IMR-90 (cell line): ENCODE data around the gene KCNQ2. TPM values are rescaled to one million over a fixed set of nuclear protein-coding genes. Genes with fewer than 3 reads are reported as not detected.

Experiments
- ATAC-seq: fragments of 200-7000 bp; cut with Tn5 transposase; 2 replicates; pipeline ENCODE4 v1.9.1; 2020; ENCODE audit warnings: low read depth, mild to moderate bottlenecking, moderate library complexity
- BruUV-seq: library from RNA; stranded (reverse); fragments of 400-500 nt; replicated peaks from 2 replicates; lab custom pipeline; 2021; lab: Mats Ljungman, UMichigan
- CTCF ChIA-PET: fragments of 300-600 bp; formaldehyde crosslinking; extraction: SDS; loops from one replicate; lab custom pipeline; 2021; ENCODE audit warnings: antibody characterized with exemption; lab: Yijun Ruan, JAX
- POLR2A ChIA-PET: fragments of 300-600 bp; sonication (Branson Sonifier 250); formaldehyde crosslinking; loops from one replicate; lab custom pipeline; 2022; ENCODE audit warnings: antibody characterized with exemption; ENCODE audit not compliant: unreplicated experiment; lab: Charles Lee
- DNase-seq: peaks from one replicate; pipeline ENCODE4 v3.0.0; 2013
- H2AFZ ChIP-seq: replicated peaks from 2 replicates; pipeline ENCODE3; 2013; ENCODE audit warnings: low read length, mild to moderate bottlenecking; ENCODE audit not compliant: poor library complexity
- H2AK5ac ChIP-seq: 2 replicates; pipeline ENCODE4 v1.6.1; 2013; ENCODE audit warnings: low read depth, low read length, inconsistent platforms
- H2AK9ac ChIP-seq: replicated peaks from 2 replicates; pipeline ENCODE3; 2013; ENCODE audit warnings: mild to moderate bottlenecking, low read depth, low read length, moderate library complexity; ENCODE audit not compliant: poor library complexity
- H2BK120ac ChIP-seq: 2 replicates; pipeline ENCODE4 v1.6.1; 2013; ENCODE audit warnings: low read depth, low read length, inconsistent platforms
- H2BK15ac ChIP-seq: 3 replicates; pipeline ENCODE4 v1.6.1; 2013; ENCODE audit warnings: low read depth, low read length, inconsistent platforms
- H2BK20ac ChIP-seq: 2 replicates; pipeline ENCODE4 v1.6.1; 2013; ENCODE audit warnings: low read depth, mild to moderate bottlenecking, inconsistent platforms, low read length, moderate library complexity
- H2BK5ac ChIP-seq: 2 replicates; pipeline ENCODE4 v1.6.1; 2013; ENCODE audit warnings: mild to moderate bottlenecking, low read depth, low read length, inconsistent platforms; ENCODE audit not compliant: poor library complexity, severe bottlenecking
- H3K14ac ChIP-seq: replicated peaks from 2 replicates; pipeline ENCODE4 v1.6.1; 2013; ENCODE audit warnings: low read depth, low read length, inconsistent platforms
- H3K18ac ChIP-seq: 2 replicates; pipeline ENCODE4 v1.6.1; 2013; ENCODE audit warnings: low read depth, low read length, control low read depth
- H3K23ac ChIP-seq: 2 replicates; pipeline ENCODE4 v1.6.1; 2013; ENCODE audit warnings: low read depth, low read length, inconsistent platforms
- H3K27ac ChIP-seq: 2 replicates; pipeline ENCODE4 v1.5.1; 2013; ENCODE audit warnings: mild to moderate bottlenecking, control low read depth, low read length; ENCODE audit not compliant: insufficient read depth
- H3K27me3 ChIP-seq: 2 replicates; pipeline ENCODE4 v1.6.1; 2013; ENCODE audit warnings: low read length; ENCODE audit not compliant: control insufficient read depth, insufficient read depth
- H3K36me3 ChIP-seq: 2 replicates; pipeline ENCODE4 v1.6.1; 2013; ENCODE audit warnings: low read length, mixed read lengths; ENCODE audit not compliant: control insufficient read depth, insufficient read depth
- H3K4ac ChIP-seq: 2 replicates; pipeline ENCODE4 v1.6.1; 2013; ENCODE audit warnings: low read depth, low read length, inconsistent platforms
- H3K4me1 ChIP-seq: 2 replicates; pipeline ENCODE4 v1.6.1; 2013; ENCODE audit warnings: low read length, mixed read lengths; ENCODE audit not compliant: control insufficient read depth, insufficient read depth
- H3K4me2 ChIP-seq: 2 replicates; pipeline ENCODE4 v1.6.1; 2013; ENCODE audit warnings: low read depth, mild to moderate bottlenecking, control low read depth, low read length, moderate library complexity
- H3K4me3 ChIP-seq: 2 replicates; pipeline ENCODE4 v1.5.1; 2013; ENCODE audit warnings: low read depth, mild to moderate bottlenecking, control low read depth, low read length, moderate library complexity; ENCODE audit not compliant: insufficient read depth
- H3K56ac ChIP-seq: 2 replicates; pipeline ENCODE4 v1.6.1; 2013; ENCODE audit warnings: low read length, inconsistent platforms; ENCODE audit not compliant: insufficient read depth; ENCODE audit errors: extremely low read depth
- H3K79me1 ChIP-seq, 2 experiments: 2 replicates each; pipeline ENCODE4 v1.6.1; 2013; ENCODE audit warnings: low read length in 2 of 2, inconsistent platforms in 1 of 2, low read depth in 1 of 2
- H3K9ac ChIP-seq: 2 replicates; pipeline ENCODE4 v1.6.1; 2013; ENCODE audit warnings: low read depth, low read length, control low read depth
- H3K9me1 ChIP-seq: 2 replicates; pipeline ENCODE4 v1.6.1; 2013; ENCODE audit warnings: low read length, inconsistent platforms; ENCODE audit not compliant: insufficient read depth
- H3K9me3 ChIP-seq: 2 replicates; pipeline ENCODE4 v1.6.1; 2013; ENCODE audit warnings: low read length; ENCODE audit not compliant: control insufficient read depth, insufficient read depth
- H4K20me1 ChIP-seq: 2 replicates; pipeline ENCODE4 v1.6.1; 2013; ENCODE audit warnings: low read length, inconsistent platforms; ENCODE audit not compliant: insufficient read depth
- H4K5ac ChIP-seq: 2 replicates; pipeline ENCODE4 v1.6.1; 2013; ENCODE audit warnings: mild to moderate bottlenecking, low read depth, low read length, control low read depth
- H4K8ac ChIP-seq, 2 experiments: 2 replicates each; pipeline ENCODE4 v1.6.1; 2013; ENCODE audit warnings: low read depth in 2 of 2, low read length in 2 of 2, control low read depth in 1 of 2, inconsistent platforms in 1 of 2
- H4K91ac ChIP-seq: 2 replicates; pipeline ENCODE4 v1.6.1; 2013; ENCODE audit warnings: low read depth, low read length, inconsistent platforms; ENCODE audit not compliant: insufficient read depth
- BHLHE40 ChIP-seq: fragments of 150-350 bp; IDR thresholded peaks from 2 replicates; pipeline ENCODE4 v1.6.1; 2016; ENCODE audit warnings: mild to moderate bottlenecking, low read depth, low read length
- CEBPB ChIP-seq: IDR thresholded peaks from 2 replicates; pipeline ENCODE4 v1.6.1; 2012; ENCODE audit warnings: low read depth, low read length, improper control_type of control experiment
- CHD1 ChIP-seq: IDR thresholded peaks from 2 replicates; pipeline ENCODE4 v1.6.1; 2012; ENCODE audit warnings: low read depth, low read length, improper control_type of control experiment
- ELK1 ChIP-seq: fragments of 150-350 bp; IDR thresholded peaks from 2 replicates; pipeline ENCODE4 v1.6.1; 2016; ENCODE audit warnings: low read depth, mild to moderate bottlenecking, low read length, moderate library complexity, borderline replicate concordance
- FOS ChIP-seq: fragments of 150-350 bp; IDR thresholded peaks from 2 replicates; pipeline ENCODE4 v1.6.1; 2016; ENCODE audit warnings: low read depth, low read length
- MAFK ChIP-seq: IDR thresholded peaks from 2 replicates; pipeline ENCODE4 v1.6.1; 2012; ENCODE audit warnings: low read depth, low read length, improper control_type of control experiment
- MAZ ChIP-seq: IDR thresholded peaks from 2 replicates; pipeline ENCODE4 v1.6.1; 2012; ENCODE audit warnings: low read depth, mild to moderate bottlenecking, low read length, improper control_type of control experiment, moderate library complexity, borderline replicate concordance
- MXI1 ChIP-seq: IDR thresholded peaks from 2 replicates; pipeline ENCODE4 v1.6.1; 2012; ENCODE audit warnings: low read depth, mild to moderate bottlenecking, low read length, moderate library complexity, borderline replicate concordance
- NFE2L2 ChIP-seq: fragments of 150-350 bp; IDR thresholded peaks from 2 replicates; pipeline ENCODE4 v1.6.1; 2016; ENCODE audit warnings: low read depth, mild to moderate bottlenecking, low read length
- POLR2A ChIP-seq: IDR thresholded peaks from 2 replicates; pipeline ENCODE4 v1.6.1; 2012; ENCODE audit warnings: mild to moderate bottlenecking, low read depth, low read length
- RAD21 ChIP-seq: IDR thresholded peaks from 2 replicates; pipeline ENCODE4 v1.6.1; 2012; ENCODE audit warnings: low read length, improper control_type of control experiment
- RCOR1 ChIP-seq: IDR thresholded peaks from 2 replicates; pipeline ENCODE4 v1.6.1; 2012; ENCODE audit warnings: mild to moderate bottlenecking, low read length, improper control_type of control experiment; ENCODE audit not compliant: insufficient replicate concordance
- RFX5 ChIP-seq: IDR thresholded peaks from 2 replicates; pipeline ENCODE4 v1.8.0; 2012; ENCODE audit warnings: low read depth, mild to moderate bottlenecking, low read length, moderate library complexity
- SMC3 ChIP-seq: fragments of 150-350 bp; IDR thresholded peaks from 2 replicates; pipeline ENCODE4 v1.6.1; 2016; ENCODE audit warnings: low read depth, mild to moderate bottlenecking, antibody characterized with exemption, low read length, moderate library complexity
- WGBS, 2 experiments: methylation state at CpG; one replicate each; pipeline versions ENCODE4 v1.1.5 to v1.1.7; 2013; ENCODE audit warnings: missing lambda C conversion rate in 2 of 2; ENCODE audit not compliant: insufficient read length in 1 of 2; ENCODE audit errors: extremely low coverage in 2 of 2; 5-methylcytosine and 5-hydroxymethylcytosine counted together
- dilution Hi-C: fragments of 300-500 bp; cut with HindIII; formaldehyde crosslinking; loops from one replicate; pipeline ENCODE4 v1.14.3; 2018; ENCODE audit warnings: low sequenced_read_pairs; ENCODE audit not compliant: unreplicated experiment
- in situ Hi-C: fragments of 300-500 bp; cut with MboI; formaldehyde crosslinking; loops from 3 replicates; pipeline ENCODE4 v1.14.3; 2019; ENCODE audit warnings: low sequenced_read_pairs, inconsistent platforms, mixed read lengths
- intact Hi-C: fragments of 100-400 bp; cut with micrococcal nuclease; formaldehyde crosslinking; loops from 2 replicates; pipeline ENCODE4 v1.10.0; 2022
- polyA plus RNA-seq, 3 experiments: library from polyadenylated mRNA; depleted of rRNA; stranded (reverse); fragments of >200 nt; gene quantifications; 2 replicates each; pipeline ENCODE4 v1.2.3, GENCODE V29; 2012; ENCODE audit warnings: low replicate concordance in 1 of 3
- total RNA-seq: library from RNA; depleted of rRNA; stranded (reverse); fragments of >200 nt; gene quantifications from 2 replicates; pipeline ENCODE4 v1.2.3, GENCODE V29; 2012
- TF ChIP-seq, protein P1 (sequence below): conservative IDR thresholded peaks from 2 replicates; pipeline ENCODE4 v1.5.1; 2012; ENCODE audit warnings: mild to moderate bottlenecking, low read depth, low read length, improper control_type of control experiment

The KCNQ2 gene
- total and polyA plus RNA-seq, 2 of the 4 experiments (the other 2 are of a cell fraction): 0.02 TPM; not detected in 1

DNA sequence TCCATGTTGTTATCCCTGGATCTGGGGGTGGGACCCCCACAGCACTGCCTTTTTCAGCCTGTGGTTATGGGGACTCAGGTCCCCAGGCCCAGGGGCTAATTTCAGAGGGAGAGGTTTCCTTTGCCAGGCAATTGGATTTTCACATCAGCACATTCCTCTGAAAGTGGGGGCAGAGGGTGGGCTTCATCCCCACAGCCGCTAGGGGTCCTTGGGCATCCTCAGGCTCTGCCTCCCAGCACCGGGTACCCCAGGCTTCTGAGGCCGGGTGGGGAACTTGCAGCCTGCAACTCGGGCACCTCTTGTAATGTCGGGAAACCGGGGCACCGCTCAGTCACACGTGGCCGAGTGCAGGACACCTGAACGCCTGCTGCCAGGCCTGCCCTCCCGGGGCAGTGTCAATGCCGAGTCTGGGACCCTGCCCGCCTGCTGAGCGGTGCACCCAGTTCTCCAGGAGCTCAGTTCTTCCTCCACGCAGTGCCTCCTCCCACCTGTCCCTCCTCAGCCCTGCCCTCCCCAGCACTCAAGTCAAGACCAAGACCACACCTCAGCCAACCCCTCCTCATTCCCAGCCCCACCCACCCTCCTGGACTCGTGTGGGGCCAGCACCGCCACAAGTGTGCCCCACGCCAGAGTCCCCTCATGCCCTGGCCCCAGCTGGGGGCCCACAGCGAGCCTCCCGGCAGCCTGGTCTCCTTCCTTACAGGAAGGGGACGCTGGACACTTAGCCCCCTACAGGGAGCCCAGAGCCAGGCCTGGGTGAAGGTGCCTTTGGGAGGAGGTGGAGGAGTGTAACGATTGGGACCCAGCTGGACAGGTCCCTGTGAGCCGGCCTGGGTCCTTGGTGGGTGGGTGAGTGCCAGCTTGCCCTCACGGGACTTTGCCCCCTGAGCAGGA lies 102.5 kb downstream of the KCNQ2 start:
- ChIA-PET POLR2A (no interaction called here), CTCF (no interaction called here)
- no peak overlapping the region for H2BK15ac ChIP-seq
- WGBS, 2 experiments: 58% methylated on average over 10 of the region's 24 CpGs; no CpG with 5 or more reads in 1 of the 2 experiments
- no peak overlapping the region for H3K18ac ChIP-seq
- H3K27ac ChIP-seq: no peak overlapping the region
- H2BK5ac ChIP-seq: no peak overlapping the region
- no peak overlapping the region for H2BK120ac ChIP-seq
- in situ Hi-C loops (no loop called here), dilution Hi-C loops (no loop called here), intact Hi-C loops (no loop called here)
- H3K9me1 ChIP-seq: no peaks in the 10 kb centered on the region
- no peaks in the 10 kb centered on the region for H3K9me3 ChIP-seq
- H3K56ac ChIP-seq: no peak overlapping the region
- H3K14ac ChIP-seq: no peak overlapping the region
- H2BK20ac ChIP-seq: no peak overlapping the region
- H2AK9ac ChIP-seq: no peak overlapping the region
- no peak overlapping the region for H4K5ac ChIP-seq
- H3K4me2 ChIP-seq: no peak overlapping the region
- H4K91ac ChIP-seq: no peak overlapping the region
- BruUV-seq: no TSS peak
- H3K23ac ChIP-seq: no peak overlapping the region
- ATAC-seq: no peak
- DNase-seq: no peak
- no peak overlapping the region for H4K8ac ChIP-seq
- H3K4ac ChIP-seq: no peak overlapping the region
- H3K79me1 ChIP-seq: no peaks in the 10 kb centered on the region
- no peak overlapping the region for H2AK5ac ChIP-seq
- H3K4me1 ChIP-seq: no peaks in the 10 kb centered on the region
- H3K4me3 ChIP-seq: no peak overlapping the region
- no peak overlapping the region for H2AFZ ChIP-seq
- peaks cover 63% of the 10 kb centered on the region for H3K27me3 ChIP-seq
- no peak overlapping the region for H3K9ac ChIP-seq
- H3K36me3 ChIP-seq: no peaks in the 10 kb centered on the region
- 0 out of 2 replicates have a peak, but pooled peaks cover 4% of the 10 kb centered on the region for H4K20me1 ChIP-seq
- TF ChIP-seq BHLHE40: no peak
- TF ChIP-seq, protein P1, sequence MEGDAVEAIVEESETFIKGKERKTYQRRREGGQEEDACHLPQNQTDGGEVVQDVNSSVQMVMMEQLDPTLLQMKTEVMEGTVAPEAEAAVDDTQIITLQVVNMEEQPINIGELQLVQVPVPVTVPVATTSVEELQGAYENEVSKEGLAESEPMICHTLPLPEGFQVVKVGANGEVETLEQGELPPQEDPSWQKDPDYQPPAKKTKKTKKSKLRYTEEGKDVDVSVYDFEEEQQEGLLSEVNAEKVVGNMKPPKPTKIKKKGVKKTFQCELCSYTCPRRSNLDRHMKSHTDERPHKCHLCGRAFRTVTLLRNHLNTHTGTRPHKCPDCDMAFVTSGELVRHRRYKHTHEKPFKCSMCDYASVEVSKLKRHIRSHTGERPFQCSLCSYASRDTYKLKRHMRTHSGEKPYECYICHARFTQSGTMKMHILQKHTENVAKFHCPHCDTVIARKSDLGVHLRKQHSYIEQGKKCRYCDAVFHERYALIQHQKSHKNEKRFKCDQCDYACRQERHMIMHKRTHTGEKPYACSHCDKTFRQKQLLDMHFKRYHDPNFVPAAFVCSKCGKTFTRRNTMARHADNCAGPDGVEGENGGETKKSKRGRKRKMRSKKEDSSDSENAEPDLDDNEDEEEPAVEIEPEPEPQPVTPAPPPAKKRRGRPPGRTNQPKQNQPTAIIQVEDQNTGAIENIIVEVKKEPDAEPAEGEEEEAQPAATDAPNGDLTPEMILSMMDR: no peak
- TF ChIP-seq RFX5: no peak
- no peak for TF ChIP-seq NFE2L2
- no peak for TF ChIP-seq POLR2A
- no peak for TF ChIP-seq CHD1
- TF ChIP-seq MAZ: no peak
- TF ChIP-seq MXI1: no peak
- no peak for TF ChIP-seq FOS
- TF ChIP-seq RAD21: no peak
- TF ChIP-seq CEBPB: no peak
- TF ChIP-seq ELK1: no peak
- no peak for TF ChIP-seq SMC3
- no peak for TF ChIP-seq MAFK
- TF ChIP-seq RCOR1: no peak
